Measurements from ENCODE around the gene SYF2.

DNA sequence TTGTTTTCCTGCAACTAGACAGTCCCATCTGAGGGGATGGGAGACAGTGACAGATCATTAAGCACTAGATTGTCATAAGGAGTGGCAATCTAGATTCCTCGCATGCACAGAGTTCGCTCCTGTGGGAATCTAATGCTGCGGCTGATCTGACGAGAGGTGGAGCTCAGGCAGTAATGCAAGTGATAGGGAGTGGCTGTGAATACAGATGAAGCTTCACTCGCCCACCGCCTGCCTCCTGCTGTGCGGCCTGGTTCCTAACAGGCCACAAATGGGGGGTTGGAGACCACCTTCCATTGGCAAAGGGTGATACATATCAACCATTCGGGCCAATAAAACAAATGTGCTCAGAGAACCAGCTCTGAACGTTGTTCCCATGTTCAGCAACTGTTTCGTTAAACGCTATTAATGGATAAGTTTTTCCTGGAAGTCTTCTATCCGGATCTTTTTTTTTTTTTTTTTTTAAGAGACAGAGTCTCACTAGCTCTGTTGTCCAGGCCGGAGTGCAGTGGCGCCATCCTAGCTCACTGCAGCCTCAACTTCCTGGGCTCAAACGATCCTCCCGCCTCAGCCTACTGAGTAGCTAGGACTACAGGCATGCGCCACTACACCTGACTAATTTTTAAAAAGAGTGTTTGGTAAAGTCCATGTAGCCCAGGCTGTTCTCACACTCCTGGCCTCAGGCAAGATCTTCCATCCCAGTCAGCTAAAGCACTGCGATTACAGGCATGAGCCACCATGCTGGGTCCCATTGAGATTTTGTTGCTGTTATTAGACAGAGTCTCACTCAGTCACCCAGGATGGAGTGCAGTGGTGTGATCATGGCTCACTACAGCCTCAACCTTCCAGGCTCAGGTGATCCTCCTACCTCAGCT lies 23.6 kb upstream of the SYF2 start:
- TF ChIP-seq, protein P1, sequence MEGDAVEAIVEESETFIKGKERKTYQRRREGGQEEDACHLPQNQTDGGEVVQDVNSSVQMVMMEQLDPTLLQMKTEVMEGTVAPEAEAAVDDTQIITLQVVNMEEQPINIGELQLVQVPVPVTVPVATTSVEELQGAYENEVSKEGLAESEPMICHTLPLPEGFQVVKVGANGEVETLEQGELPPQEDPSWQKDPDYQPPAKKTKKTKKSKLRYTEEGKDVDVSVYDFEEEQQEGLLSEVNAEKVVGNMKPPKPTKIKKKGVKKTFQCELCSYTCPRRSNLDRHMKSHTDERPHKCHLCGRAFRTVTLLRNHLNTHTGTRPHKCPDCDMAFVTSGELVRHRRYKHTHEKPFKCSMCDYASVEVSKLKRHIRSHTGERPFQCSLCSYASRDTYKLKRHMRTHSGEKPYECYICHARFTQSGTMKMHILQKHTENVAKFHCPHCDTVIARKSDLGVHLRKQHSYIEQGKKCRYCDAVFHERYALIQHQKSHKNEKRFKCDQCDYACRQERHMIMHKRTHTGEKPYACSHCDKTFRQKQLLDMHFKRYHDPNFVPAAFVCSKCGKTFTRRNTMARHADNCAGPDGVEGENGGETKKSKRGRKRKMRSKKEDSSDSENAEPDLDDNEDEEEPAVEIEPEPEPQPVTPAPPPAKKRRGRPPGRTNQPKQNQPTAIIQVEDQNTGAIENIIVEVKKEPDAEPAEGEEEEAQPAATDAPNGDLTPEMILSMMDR (IDR thresholded peaks at IDR 0.05) = no peak
- TF ChIP-seq POLR2A (IDR thresholded peaks at IDR 0.05) = no peak

Measured in Peyer's patch (tissue), 4 donors.